HG02981 (cell line): Measurements from ENCODE around the gene MAB21L1.

Source experiments
- ATAC-seq: cut with Tn5 transposase; IDR thresholded peaks from one replicate; pipeline ENCODE4 v1.9.1; 2021; ENCODE audit warnings: mild to moderate bottlenecking, moderate library complexity; ENCODE audit not compliant: unreplicated experiment

MAB21L1 gene

GRCh38 chr13:35449821-35450220, 26.7 kb downstream of the MAB21L1 start:
- ATAC-seq = no peak

DNA sequence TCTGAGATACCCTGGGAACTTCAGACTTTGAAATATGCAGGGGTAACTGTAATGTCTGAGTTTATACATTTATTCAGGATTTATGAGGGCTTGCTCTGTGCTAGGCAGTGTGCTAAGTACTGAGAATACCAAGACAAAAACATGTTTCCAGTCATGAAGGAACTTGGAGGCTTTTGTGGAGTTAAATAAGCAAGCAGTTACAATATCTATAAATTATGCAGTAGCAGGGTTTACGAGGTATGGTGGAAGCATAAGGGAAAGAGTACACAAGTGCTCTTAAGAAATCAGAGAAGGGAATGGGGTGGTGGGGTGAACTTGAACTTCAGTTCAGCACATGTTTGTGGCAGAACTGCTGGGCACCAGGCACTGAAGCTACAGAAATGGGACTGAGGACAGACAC, 28.0 kb downstream of the MAB21L1 start:
- no peak for ATAC-seq
